ENCODE data around the gene IL17C. TPM values are rescaled to one million over a fixed set of nuclear protein-coding genes. Genes with fewer than 3 reads are reported as not detected.

The IL17C gene
- total RNA-seq, 1 donor from 2014 or later = not detected

GRCh38 chr16:88654363-88655052, 16.1 kb downstream of the IL17C start:
- H3K27ac Mint-ChIP-seq (ENCODE audit: unreplicated experiment) = no peak overlapping the region
- H3K9me3 Mint-ChIP-seq (ENCODE audit: unreplicated experiment) = peaks cover 2% of the 10 kb centered on the region
- peaks cover 11% of the 10 kb centered on the region for H3K4me1 Mint-ChIP-seq (ENCODE audit: low read depth, unreplicated experiment)
- TF ChIP-seq, protein P1, sequence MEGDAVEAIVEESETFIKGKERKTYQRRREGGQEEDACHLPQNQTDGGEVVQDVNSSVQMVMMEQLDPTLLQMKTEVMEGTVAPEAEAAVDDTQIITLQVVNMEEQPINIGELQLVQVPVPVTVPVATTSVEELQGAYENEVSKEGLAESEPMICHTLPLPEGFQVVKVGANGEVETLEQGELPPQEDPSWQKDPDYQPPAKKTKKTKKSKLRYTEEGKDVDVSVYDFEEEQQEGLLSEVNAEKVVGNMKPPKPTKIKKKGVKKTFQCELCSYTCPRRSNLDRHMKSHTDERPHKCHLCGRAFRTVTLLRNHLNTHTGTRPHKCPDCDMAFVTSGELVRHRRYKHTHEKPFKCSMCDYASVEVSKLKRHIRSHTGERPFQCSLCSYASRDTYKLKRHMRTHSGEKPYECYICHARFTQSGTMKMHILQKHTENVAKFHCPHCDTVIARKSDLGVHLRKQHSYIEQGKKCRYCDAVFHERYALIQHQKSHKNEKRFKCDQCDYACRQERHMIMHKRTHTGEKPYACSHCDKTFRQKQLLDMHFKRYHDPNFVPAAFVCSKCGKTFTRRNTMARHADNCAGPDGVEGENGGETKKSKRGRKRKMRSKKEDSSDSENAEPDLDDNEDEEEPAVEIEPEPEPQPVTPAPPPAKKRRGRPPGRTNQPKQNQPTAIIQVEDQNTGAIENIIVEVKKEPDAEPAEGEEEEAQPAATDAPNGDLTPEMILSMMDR (IDR thresholded peaks at IDR 0.05; ENCODE audit: partially characterized antibody, unreplicated experiment) = no peak
- H3K27me3 Mint-ChIP-seq (ENCODE audit: unreplicated experiment) = peaks cover 8% of the 10 kb centered on the region
- no peak for DNase-seq
- no peak overlapping the region for H3K4me3 Mint-ChIP-seq (ENCODE audit: unreplicated experiment)
- H3K36me3 Mint-ChIP-seq (ENCODE audit: unreplicated experiment) = no peaks in the 10 kb centered on the region

- peaks cover 2% of the 10 kb centered on the region for H3K9me3 Mint-ChIP-seq (ENCODE audit: unreplicated experiment)
- no peak overlapping the region for H3K27ac Mint-ChIP-seq (ENCODE audit: unreplicated experiment)
- DNase-seq = no peak
- TF ChIP-seq, protein P1 (IDR thresholded peaks at IDR 0.05; ENCODE audit: partially characterized antibody, unreplicated experiment) = no peak
- H3K4me1 Mint-ChIP-seq (ENCODE audit: low read depth, unreplicated experiment) = peaks cover 10% of the 10 kb centered on the region
- H3K36me3 Mint-ChIP-seq (ENCODE audit: unreplicated experiment) = no peaks in the 10 kb centered on the region
- H3K4me3 Mint-ChIP-seq (ENCODE audit: unreplicated experiment) = no peak overlapping the region
- peaks cover 8% of the 10 kb centered on the region for H3K27me3 Mint-ChIP-seq (ENCODE audit: unreplicated experiment)
Observed at GRCh38 chr16:88655053-88655732, 16.8 kb downstream of the IL17C start.

GRCh38 chr16:88655733-88656281, 17.4 kb downstream of the IL17C start:
- H3K36me3 Mint-ChIP-seq (ENCODE audit: unreplicated experiment) = no peaks in the 10 kb centered on the region
- H3K27me3 Mint-ChIP-seq (ENCODE audit: unreplicated experiment) = peaks cover 8% of the 10 kb centered on the region
- DNase-seq = no peak
- H3K4me3 Mint-ChIP-seq (ENCODE audit: unreplicated experiment) = no peak overlapping the region
- no peak overlapping the region for H3K27ac Mint-ChIP-seq (ENCODE audit: unreplicated experiment)
- peaks cover 9% of the 10 kb centered on the region for H3K4me1 Mint-ChIP-seq (ENCODE audit: low read depth, unreplicated experiment)
- TF ChIP-seq, protein P1 (IDR thresholded peaks at IDR 0.05; ENCODE audit: partially characterized antibody, unreplicated experiment) = no peak
- H3K9me3 Mint-ChIP-seq (ENCODE audit: unreplicated experiment) = peaks cover 2% of the 10 kb centered on the region

GRCh38 chr16:88656291-88656980, 18.1 kb downstream of the IL17C start:
- TF ChIP-seq, protein P1 (IDR thresholded peaks at IDR 0.05; ENCODE audit: partially characterized antibody, unreplicated experiment) = no peak
- Mint-ChIP-seq H3K27me3 (ENCODE audit: unreplicated experiment) (peaks cover 10% of the 10 kb centered on the region), H3K4me1 (ENCODE audit: low read depth, unreplicated experiment) (peaks cover 11% of the 10 kb centered on the region), H3K36me3 (ENCODE audit: unreplicated experiment) (no peaks in the 10 kb centered on the region), H3K27ac (ENCODE audit: unreplicated experiment) (no peak overlapping the region), H3K9me3 (ENCODE audit: unreplicated experiment) (peaks cover 4% of the 10 kb centered on the region), H3K4me3 (ENCODE audit: unreplicated experiment) (no peak overlapping the region)
- DNase-seq = no peak

Measured in glutamatergic neuron (in vitro differentiated cells).